GM21619 (cell line): ENCODE results near the gene TBKBP1.

Experiments used
- ATAC-seq: cut with Tn5 transposase; IDR thresholded peaks from one replicate; pipeline ENCODE4 v1.9.1; 2021; ENCODE audit not compliant: unreplicated experiment

The TBKBP1 gene

DNA sequence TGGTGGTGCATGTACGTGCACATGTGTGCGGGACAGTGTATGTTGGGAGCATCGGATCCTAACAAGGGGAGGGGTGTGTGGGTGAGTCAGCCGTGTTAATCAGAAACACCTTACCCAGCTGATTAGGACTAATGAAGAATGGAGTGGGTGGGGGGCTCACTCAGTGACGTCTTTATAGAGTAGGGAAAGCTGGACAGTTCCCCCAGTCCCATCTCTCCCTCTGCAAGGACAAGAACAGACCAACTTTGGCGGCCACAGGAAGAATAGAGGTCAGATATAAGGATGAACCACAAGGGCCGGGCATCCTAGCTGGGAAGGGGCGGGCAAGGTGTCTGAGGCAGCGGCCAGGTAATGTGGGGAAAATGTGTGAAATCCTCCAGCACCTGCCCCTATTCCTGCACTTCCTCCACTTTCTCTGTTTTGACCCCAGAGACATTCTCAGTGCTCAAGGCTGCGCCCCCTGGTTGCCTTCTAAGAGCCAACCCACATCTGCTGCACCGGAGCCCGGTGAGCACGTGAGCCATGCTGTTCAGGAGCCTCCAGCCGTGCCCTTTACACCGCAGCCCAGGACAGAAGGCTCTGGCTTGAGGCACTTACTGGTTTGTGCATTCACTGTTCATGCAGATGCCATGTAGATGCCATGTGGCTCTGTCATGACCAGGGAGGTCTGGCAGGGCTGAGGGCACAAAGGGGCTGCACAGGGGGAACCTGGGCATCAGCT, 20.2 kb downstream of the TBKBP1 start:
- ATAC-seq: no peak

DNA sequence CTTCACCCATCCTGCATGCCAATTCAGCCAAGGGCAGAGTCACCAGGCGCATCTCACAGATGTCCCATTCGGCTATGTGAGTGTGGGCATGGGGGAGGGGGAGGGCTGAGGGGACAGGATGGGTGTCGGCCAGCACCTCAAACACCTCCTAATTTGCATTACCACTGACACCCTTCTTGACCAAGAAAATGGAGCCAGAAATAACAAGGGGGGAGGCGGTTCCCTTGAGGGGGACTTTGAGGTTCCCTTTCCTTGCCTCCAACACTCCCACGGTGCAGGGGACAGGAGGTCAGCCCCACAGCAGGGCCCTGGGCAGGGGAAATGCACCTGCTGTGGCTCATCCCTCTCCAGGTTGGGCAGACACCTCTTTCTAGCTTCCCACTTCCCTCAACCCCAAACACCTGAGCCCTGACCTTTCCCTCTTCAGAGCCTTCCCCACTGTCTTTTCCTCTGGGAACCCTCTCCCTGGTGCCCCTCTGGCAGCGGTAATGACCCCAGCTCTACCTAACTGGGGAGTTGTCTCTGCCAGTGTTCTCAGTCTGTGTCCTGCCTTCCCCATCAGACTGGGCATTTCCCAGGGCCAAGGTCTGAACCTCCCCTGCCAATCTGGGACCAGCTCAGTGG, 20.9 kb downstream of the TBKBP1 start:
- peak; percentile 32 for ATAC-seq

DNA sequence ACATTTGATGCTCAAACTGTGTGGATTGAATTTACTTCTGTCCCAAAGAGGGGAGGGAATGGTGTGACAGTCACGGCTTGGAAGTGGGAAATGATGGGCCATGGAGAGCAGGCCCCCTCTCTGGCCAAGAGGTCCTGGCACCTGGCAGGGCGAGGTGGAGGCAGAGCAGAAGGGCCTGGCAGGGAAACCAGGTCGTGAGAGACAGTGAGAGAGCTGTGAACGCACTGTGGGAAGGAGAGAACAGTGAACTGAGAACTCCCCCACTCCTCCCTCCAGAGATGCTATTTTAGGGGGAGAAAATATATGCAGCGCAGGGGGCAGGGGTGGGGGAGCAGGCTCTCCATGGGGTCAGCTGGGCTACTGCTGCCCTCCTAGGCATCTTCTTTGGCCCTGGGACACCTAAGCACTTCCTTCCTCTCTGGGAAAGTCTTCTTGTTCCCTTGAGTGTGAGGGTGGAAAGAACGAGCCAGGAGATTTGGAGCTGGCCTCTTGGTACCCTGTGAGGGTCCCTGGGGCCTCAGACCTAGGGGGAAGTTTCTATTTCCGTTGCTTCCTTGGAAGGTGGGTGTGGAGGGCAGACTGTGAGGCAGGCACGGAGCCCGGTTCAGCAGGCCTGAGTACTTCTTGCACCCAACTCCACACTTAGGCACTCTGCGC, 21.8 kb downstream of the TBKBP1 start:
- no peak for ATAC-seq

DNA sequence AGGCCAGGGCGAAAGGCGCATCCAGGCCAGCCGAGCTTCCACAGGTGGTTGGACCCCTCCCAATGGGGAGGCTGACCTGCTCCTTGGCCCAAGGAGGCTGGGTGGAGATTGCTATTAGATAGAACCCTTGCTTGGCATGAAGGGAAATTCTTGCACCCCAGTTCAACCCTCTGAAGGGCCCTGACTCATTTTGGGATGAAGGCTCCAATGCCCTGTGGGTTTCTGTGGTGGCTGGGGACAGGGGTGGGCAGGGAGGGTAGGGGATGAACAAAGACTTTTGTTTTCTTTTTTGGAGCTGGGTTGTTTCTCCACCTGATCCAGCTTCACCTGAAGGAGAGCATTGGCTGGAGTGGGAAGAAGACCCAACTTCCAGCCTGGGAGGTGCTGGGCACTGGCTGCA, 22.4 kb downstream of the TBKBP1 start:
- ATAC-seq: no peak

DNA sequence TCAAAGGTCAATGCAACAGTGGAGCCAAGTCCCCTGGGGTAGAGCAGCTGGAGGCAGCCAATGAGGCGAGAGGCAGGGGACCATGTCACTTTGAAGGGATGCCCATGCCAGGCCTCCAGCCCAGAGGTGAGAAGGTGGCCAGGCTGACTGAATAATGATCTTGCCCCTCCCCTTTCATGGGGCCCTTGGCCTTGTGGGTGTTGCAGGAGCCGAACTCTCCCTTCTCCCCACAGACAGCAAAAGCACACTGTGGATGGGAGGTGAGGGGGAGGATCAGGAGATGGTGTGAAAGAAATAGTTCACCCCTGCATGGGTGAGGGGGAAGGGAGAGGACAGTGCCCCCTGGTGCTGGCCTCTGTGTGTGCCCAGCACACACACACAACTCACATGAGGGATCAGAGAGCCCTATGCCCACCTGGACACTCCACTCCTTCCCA, 23.3 kb downstream of the TBKBP1 start:
- ATAC-seq: no peak

DNA sequence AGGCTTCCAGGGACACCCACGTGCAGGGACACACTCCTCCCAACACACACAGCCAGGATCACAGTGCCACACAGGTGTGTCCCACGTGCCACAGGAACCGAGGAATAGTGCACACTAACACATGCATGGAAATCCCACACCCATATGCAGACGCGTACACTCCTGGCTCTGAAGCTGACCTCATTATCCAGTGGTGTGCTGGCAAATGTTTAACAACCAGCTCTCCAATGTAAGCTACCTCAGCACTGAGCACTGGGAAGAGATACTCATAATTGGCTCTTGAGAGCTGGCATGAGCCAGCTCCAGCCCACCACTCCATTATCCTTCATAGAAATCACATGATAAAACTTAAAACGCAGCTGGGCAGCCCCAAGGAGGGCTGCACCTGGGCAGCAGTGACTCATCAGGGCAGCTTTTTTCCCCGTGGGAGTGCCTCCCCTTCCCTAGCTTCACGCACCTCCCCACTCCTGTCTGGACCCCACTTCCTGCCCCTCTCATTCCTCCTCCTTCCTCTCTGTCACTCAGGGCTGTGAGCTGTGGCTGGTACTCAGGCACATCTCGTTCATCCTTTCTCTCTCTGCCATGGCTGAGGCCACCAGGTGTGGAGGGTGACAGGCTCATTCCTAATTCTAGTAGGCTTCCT, 24.1 kb downstream of the TBKBP1 start:
- ATAC-seq: no peak

DNA sequence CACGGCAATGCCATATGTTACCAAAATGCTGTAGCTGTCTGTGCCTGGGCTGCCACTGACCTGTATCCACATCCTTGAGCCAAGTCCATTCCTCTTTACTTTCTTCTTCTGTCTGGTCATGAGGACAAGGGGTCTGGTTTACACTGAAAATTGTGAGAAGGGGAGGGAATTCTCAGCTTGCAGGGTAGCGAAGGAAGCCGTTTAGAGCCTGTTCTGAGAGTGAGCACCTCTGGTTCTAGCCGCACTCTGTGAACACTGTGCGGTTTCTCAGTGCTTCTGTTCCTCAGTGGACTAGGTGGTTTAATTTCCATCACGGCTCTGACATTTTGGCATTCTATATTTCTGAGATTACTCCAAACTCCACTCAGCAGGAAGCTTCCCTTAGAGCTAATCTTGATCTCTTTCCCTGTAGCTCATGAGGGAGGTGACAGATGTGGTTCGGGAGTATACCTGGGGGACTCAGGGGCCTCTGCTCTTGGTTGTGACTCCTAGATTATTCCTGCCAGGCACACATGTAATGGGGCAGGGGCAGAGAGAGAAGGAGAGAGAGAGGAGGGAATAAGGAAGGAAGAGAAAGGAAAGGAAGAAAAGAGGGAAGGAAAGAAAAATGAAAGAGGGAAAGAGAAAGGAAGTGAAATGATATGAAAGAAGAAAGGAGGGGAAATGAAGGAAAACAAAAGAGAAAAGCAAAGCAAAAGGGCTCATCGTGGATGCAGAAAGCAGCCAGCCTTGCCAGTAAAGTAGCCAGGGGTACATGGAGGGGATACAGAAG, 24.9 kb downstream of the TBKBP1 start:
- ATAC-seq: no peak

DNA sequence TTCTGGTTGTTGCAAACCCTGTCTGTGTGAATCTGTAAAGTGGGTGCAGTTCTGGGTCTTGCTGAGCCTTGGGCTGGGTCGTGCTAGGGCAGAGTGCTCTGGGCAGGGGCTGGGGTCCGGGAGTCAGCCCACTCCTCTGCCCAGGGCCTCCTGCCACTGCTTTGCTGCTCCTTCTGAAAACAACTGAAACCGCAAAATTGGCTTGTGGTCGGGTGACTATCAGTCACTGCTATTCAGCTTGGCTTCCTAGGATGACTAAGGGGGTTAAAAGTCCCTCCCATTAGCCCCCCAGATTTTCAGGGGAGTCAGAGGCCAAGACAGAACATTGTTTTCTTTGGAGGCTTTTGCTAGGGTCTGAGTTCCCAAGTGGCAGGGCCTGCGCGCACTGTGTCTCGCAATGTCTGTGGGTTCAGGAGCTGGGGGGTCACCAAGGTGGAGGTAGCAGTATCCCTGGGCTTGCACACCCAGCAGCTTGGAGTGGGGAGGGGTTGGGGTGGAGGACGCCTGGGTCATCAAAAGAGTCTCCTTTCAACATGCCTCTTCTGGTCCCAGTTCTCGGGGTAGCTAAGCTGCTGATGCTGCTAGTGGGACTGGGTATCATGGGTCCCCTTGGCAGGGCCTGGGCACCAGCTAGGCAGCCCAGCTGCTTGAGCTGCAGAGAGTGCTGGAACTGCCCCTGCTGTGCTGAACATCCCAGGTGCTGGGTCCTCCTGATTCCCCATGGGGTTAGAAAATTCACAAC, 25.6 kb downstream of the TBKBP1 start:
- no peak for ATAC-seq

DNA sequence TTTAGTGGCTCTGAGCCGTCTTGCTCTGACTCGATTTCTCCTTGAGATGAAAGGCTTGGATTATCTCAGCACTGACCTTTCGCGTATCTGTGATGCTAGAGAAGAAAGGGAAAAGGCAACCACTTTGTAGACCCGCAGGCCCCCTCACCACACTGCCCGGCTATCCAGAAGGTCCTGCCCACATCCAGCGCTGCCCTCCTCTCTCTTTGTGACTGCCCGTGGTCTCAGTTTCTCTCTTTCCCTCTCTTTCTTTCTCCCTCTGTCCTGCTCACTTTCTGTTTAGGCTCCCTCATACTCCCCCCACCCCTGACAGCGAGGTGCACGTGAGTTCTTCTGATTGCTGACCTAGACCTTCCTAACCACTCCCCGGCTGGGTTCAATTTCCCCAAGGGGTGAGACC, 26.2 kb downstream of the TBKBP1 start:
- no peak for ATAC-seq

DNA sequence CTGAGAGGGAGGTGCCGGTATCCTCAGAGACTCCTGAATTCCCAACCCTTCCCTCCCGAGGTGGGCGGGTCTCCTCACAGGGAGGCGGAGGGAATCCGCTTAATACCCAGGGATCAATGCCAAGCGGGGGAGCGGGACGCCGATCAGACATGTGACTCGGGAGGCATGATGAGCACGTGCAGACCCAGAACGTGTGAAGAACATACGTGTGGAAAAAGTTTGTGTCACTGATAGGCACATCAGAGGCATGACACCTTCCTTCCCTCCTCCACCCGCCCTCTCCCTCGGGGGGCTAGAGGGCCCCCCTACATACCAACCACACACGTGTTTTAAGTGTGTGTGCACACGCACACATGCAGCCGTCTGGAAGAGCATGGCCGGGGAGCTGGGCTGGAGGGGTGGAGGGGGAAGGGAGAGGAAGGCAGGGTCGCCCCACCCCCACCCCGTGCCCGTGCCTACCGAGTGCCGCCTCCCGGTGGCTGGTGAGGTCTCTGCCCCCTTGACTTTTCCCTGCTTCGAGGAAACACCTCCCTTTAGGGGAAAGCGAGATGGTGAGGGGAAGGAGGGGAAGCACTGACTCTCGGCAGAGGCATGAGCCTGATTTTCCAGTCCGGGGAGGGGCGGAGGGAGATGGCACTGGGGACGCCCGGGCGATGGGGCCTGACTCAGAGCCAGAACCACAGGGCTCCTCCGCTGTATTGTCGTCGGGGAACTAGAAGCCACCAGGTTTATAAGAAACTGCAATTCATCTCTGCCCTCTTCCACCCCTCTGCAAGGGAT, 27.0 kb downstream of the TBKBP1 start:
- no peak for ATAC-seq

DNA sequence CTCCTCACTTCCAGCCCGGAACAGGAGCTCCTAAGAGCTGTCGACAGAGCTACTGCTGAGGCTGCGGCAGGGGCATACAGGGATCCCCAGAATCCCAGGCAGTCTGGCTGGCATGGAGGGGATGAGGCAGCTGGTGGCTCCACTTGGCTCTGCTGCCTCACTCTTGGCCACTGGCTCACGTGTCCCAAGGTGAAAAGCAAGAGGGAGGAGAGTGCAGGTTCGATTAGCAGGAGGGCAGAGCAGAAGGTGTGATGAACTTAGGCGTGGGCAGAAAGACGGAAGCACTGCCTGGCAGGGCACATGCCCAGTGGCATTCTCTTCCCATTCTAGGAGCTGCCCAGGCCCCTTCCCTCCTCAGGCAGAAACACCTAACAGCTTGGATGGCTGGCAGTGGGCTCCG, 27.8 kb downstream of the TBKBP1 start:
- ATAC-seq: no peak

DNA sequence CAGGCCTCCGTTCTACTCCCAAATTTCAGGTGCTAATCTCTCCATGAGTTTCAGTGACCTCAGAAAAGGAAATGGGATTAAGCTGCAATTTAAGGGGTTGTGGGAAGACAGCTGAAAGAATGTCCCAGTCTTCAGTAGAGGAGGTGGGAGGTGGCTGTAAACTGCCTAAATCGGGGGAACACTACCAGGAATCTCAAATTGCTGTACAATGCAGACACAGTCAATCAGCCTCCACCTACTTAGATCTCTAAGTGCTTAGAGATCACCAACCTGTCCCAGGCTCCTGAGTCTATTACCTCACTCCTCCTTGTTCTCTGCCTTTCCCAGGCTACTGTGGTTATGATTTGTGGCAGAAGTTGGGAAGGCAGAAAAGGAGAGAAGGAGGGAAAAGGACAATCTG, 30.7 kb downstream of the TBKBP1 start:
- no peak for ATAC-seq

DNA sequence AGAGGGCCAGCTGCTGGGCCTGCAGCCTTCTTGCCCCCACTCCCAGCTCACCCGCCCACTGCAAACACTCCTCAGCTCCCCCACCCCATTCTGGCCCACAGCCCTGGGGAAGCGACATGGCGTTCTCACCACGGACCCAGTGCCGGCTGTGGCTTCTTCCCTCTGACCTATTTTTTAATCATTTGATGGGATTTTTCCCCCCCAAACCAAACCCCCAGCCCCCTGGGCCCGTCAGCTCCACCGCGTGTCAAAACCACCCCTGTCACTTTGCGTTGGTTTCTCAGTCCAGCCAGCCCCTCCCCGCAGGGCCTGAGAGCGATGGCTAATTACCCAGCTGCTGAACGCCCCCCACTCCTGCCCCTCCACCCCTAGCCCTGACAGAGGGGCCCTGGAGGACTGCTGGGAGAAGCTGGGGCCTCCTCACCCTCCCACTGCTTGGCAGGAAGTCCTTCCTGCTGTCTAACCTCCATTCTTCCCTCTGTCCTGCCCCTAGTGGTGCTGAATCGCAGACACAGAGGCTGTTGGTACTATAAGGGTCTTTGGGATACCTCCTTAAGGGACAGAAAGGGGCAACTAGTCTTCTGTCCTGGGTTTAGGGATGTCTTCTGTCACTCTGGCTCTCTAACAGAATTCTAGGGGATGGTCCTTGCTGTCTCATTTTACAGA, 31.6 kb downstream of the TBKBP1 start:
- no peak for ATAC-seq

DNA sequence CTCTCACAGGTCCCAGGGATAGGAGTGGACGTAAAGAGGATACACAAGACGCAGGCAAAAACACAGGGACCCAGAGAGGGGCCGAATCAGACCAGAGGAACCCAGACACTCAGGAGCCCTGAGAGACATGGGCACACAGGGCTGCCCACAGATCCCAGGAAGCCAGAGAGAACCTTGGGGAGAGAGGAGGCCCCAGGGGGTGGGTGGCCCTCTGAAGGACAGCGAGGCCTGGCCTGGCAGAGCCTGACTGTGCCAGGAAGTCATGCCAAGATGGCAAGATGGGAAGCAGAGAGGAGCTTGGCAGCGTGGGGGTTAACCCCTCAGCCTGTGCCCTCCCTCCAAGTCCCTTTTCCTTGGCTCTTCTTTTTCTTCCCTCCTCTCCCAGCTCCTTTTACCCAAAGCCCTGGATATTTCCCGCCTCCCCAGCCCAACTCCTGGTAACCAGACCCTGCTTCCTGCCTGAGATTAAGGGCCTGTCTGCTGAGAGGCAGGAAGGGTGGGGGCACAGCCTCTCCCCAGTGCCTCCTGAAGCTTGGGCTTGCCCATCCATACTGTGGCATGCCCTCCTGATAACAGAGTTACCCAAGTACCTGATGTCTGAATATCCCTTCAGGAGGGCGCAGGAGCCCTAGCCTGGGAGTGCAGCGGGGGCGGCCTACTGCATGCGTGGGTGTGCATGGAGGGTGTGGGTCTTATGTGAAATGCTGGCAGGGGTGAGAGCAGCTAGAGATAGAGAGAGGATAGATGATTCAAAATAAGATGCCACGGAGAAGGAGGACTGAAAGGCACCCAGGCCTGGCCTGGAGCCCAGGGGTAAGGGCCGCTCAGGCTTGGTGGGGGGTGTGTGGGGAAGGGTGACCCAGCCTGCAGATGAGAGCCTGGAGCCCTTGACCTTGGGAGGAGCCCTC, 33.1 kb downstream of the TBKBP1 start:
- no peak for ATAC-seq

DNA sequence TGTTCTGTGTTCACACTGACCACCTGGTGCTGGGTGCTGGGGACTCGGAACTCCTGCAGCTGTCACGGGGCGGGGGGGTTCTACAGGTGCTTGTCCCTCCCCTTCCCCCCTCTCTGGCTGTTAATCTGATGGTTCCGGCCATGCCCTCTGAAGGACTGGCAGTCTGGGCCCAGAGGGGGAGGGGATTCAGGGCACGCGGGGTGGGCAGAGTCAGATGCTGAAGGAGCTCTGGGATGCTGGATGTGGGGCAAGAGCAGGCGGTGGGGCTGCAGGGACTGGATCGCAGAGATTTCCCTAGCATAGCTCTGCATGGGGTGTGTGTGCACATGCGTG, 33.7 kb downstream of the TBKBP1 start:
- ATAC-seq: no peak

DNA sequence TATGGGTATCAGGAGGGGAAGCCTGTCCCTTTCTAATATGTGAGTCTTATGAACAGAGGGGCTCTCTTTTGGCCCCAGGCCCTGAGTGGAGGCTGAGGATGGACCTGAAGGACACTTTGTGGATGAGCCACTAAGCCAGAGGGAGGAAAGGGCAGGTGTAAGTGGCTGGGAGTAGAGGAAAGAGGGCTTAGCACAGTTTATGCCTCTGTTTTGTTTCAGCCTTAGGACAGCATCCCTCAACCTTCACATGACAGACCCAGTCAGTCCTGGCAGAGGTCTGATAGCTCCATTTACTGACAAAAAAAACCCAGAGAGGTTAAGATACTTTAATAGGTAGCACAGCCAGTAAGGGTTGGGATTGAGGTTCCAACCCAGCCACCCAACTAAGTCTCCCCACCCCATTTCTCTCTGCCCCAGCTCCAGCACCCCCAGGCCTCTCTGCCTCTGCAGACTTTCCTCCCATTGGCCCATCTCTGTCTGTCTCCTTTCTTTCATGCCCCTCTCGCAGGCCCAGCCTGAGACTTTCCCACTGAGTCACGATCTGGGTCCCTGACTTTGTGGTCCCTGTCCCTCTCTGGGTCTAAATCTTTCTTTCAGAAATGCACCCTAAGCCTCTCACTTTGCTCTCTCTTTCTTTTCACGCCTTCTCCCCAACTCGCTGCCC, 34.4 kb downstream of the TBKBP1 start:
- no peak for ATAC-seq

DNA sequence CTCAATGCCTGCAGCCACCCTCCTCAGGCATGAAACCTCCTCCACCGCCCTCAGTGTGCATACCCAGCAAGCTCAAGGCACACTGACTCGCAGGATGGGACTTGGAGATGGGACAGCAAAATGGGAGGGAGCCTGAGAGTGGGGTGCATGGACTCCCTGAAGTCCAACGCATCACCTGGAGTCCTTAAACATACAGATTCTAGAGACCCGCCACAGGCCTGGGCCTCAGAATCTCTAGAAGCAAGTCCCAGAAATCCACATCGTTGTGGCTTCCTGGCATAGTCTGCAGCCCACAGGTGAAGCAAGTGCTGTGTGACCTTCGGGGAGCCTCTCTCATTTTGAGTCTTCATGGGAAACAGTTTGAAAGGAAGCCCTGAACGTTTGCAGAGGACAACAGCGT, 35.5 kb downstream of the TBKBP1 start:
- ATAC-seq: no peak

DNA sequence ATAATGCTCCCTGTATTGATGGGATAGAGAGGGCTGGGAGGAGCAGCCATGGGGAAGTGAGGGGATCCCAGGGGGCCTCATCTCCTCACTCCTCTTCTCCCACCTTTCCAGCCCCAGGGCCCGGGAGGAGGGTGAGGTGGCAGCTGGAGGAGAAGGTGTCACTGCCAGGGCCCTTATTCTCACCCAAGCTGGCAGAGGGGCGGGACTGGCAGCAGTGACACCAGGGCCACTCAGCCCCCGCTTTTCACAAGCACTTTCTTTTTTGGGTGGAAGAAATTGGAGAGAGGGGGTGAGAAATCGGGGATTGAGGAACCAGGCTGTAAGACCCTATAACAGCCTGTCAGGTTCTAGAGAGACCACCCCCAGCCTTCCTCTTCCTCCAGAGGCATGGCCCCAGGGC, 36.7 kb downstream of the TBKBP1 start:
- no peak for ATAC-seq
